ENCODE measurements around the gene GABBR2. TPM values are rescaled to one million over a fixed set of nuclear protein-coding genes. Genes with fewer than 3 reads are reported as not detected.

Gene GABBR2
- total RNA-seq, 4 donors from 2014 or later: under 0.01 to 0.62 TPM; not detected in 2

GRCh38 chr9:98495530-98495929 lies 213.2 kb downstream of the GABBR2 start:
- no peak overlapping the region for H3K27ac ChIP-seq
- TF ChIP-seq, protein P1, sequence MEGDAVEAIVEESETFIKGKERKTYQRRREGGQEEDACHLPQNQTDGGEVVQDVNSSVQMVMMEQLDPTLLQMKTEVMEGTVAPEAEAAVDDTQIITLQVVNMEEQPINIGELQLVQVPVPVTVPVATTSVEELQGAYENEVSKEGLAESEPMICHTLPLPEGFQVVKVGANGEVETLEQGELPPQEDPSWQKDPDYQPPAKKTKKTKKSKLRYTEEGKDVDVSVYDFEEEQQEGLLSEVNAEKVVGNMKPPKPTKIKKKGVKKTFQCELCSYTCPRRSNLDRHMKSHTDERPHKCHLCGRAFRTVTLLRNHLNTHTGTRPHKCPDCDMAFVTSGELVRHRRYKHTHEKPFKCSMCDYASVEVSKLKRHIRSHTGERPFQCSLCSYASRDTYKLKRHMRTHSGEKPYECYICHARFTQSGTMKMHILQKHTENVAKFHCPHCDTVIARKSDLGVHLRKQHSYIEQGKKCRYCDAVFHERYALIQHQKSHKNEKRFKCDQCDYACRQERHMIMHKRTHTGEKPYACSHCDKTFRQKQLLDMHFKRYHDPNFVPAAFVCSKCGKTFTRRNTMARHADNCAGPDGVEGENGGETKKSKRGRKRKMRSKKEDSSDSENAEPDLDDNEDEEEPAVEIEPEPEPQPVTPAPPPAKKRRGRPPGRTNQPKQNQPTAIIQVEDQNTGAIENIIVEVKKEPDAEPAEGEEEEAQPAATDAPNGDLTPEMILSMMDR (IDR thresholded peaks at IDR 0.05): no peak
- TF ChIP-seq POLR2A (IDR thresholded peaks at IDR 0.05): no peak
- no peaks in the 10 kb centered on the region for H3K9me3 ChIP-seq
- no peaks in the 10 kb centered on the region for H3K27me3 ChIP-seq
- no peak for DNase-seq
- no peaks in the 10 kb centered on the region for H3K36me3 ChIP-seq
- H3K4me3 ChIP-seq: no peak overlapping the region
- H3K4me1 ChIP-seq: no peaks in the 10 kb centered on the region
- intact Hi-C loops (cut with DNase I; ENCODE audit: low total_unique reads): no loop called here

GRCh38 chr9:98494852-98495251 lies 213.9 kb downstream of the GABBR2 start:
- Histone ChIP-seq H3K4me3 (no peak overlapping the region), H3K9me3 (no peaks in the 10 kb centered on the region), H3K27ac (no peak overlapping the region), H3K36me3 (no peaks in the 10 kb centered on the region), H3K4me1 (no peaks in the 10 kb centered on the region), H3K27me3 (no peaks in the 10 kb centered on the region)
- no peak for DNase-seq
- TF ChIP-seq, protein P1 (IDR thresholded peaks at IDR 0.05): no peak
- TF ChIP-seq POLR2A (IDR thresholded peaks at IDR 0.05): no peak
- intact Hi-C loops (cut with DNase I; ENCODE audit: low total_unique reads): no loop called here

GRCh38 chr9:98491828-98492227 lies 216.9 kb downstream of the GABBR2 start:
- Histone ChIP-seq H3K36me3 (no peaks in the 10 kb centered on the region), H3K27ac (no peak overlapping the region), H3K27me3 (no peaks in the 10 kb centered on the region), H3K9me3 (no peaks in the 10 kb centered on the region), H3K4me1 (no peaks in the 10 kb centered on the region), H3K4me3 (no peak overlapping the region)
- TF ChIP-seq, protein P1 (IDR thresholded peaks at IDR 0.05): no peak
- no peak for TF ChIP-seq POLR2A (IDR thresholded peaks at IDR 0.05)
- intact Hi-C loops (cut with DNase I; ENCODE audit: low total_unique reads): no loop called here
- no peak for DNase-seq

DNA sequence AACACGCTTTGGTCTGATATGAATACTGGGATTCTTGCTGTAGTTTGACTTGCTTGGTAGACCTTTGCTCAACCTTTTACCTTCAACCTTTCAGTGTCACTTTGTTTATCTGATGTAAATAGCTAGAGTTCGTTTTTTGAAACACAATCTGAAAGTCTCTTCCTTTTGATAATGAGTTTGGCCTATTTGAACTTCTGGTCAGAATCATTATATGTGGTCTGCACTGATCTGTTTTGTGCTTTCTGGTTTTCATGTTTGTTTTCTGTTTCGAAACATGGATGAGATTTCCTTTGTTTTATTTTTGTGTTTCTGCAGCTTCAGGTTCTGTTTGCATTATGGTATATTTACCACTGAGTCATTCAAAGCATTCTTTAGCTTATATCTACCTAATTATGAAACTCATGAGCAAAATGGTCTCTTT lies 217.5 kb downstream of the GABBR2 start:
- Histone ChIP-seq H3K27me3 (no peaks in the 10 kb centered on the region), H3K4me1 (no peaks in the 10 kb centered on the region), H3K36me3 (no peaks in the 10 kb centered on the region), H3K4me3 (no peak overlapping the region), H3K9me3 (no peaks in the 10 kb centered on the region), H3K27ac (no peak overlapping the region)
- no peak for TF ChIP-seq POLR2A (IDR thresholded peaks at IDR 0.05)
- TF ChIP-seq, protein P1 (IDR thresholded peaks at IDR 0.05): no peak
- DNase-seq: no peak
- intact Hi-C loops (cut with DNase I; ENCODE audit: low total_unique reads): no loop called here

DNA sequence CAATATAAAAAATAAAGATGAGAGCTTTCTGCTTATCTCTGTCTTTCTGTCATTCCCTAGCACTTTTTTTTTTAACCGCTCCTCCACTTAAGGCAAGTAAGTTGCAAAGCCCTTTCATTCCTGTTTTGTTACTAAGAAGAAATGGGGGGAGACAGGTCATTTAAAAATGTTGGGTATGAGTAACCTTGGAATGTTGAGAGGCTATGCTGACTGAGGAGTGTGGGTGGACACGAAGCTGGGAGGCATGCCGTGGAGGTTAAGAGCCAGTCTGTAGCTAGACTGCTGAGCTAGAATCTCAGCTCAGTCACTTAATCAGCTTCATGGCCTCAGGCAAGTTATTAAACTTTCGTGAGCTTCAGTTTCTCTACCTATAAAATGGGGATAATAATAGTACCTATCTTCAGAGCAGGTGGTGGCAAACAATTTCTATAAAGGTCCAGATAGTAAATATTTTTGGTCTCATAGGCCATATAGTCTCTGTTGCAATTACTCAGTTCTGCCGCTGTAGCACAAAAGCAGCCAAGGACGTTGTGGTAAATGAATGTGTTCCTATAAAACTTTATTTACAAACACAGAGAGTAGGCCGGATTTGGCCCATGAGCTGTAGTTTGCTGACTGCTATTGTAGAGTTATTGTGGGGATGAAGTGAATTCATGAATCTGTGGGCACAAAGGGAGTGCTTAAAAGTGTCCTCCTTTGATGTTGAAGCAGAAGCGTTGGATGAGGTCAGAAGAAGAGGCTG lies 220.0 kb downstream of the GABBR2 start:
- intact Hi-C loops (cut with DNase I; ENCODE audit: low total_unique reads): no loop called here
- no peak overlapping the region for H3K27ac ChIP-seq
- no peaks in the 10 kb centered on the region for H3K4me1 ChIP-seq
- no peak for DNase-seq
- H3K4me3 ChIP-seq: no peak overlapping the region
- no peaks in the 10 kb centered on the region for H3K36me3 ChIP-seq
- H3K9me3 ChIP-seq: no peaks in the 10 kb centered on the region
- TF ChIP-seq, protein P1 (IDR thresholded peaks at IDR 0.05): no peak
- TF ChIP-seq POLR2A (IDR thresholded peaks at IDR 0.05): no peak
- H3K27me3 ChIP-seq: no peaks in the 10 kb centered on the region

Data from uterus (tissue), 4 donors.